ENCODE measurements around the gene ACMSD. TPM values are rescaled to one million over a fixed set of nuclear protein-coding genes. Genes with fewer than 3 reads are reported as not detected.
A peak's percentile ranks its signal among the peaks of the same experiment; 100 is the strongest.

ACMSD gene
- total and polyA plus RNA-seq, 2 of the 13 experiments (the other 11 are each of a cell fraction or from before 2014, with no cell fraction given): not detected

GRCh38 chr2:134818321-134818720 lies 20.1 kb upstream of the ACMSD start:
- CTCF ChIA-PET (ENCODE audit: low intra/inter-chr PET ratio, low total read pairs): no interaction called here
- no peaks in the 10 kb centered on the region for H3K79me2 ChIP-seq (ENCODE audit: insufficient read depth, low read length)
- no peaks in the 10 kb centered on the region for H3K9me3 ChIP-seq (ENCODE audit: low read length)
- POLR2A ChIA-PET: no interaction called here
- H3K4me1 ChIP-seq (ENCODE audit: insufficient read depth, low read length): peaks cover 4% of the 10 kb centered on the region
- no peak overlapping the region for H3K4me3 ChIP-seq (replicated peaks in 1 of 3; ENCODE audit: insufficient read depth in 1 of 3, low read depth in 2 of 3, low read length in 3 of 3)
- BruUV-seq (replicated peaks): no TSS peak
- H2AFZ ChIP-seq (ENCODE audit: low read length): no peak overlapping the region
- TF ChIP-seq FOSL2 (CRISPR knock-in tag; IDR thresholded peaks at IDR 0.05): peak; percentile 56
- TF ChIP-seq CBFB (CRISPR knock-in tag; IDR thresholded peaks at IDR 0.05): no peak
- 0 out of 5 replicates have a peak, but pooled peaks cover 0 to 7% of the 10 kb centered on the region in 2 experiments for H3K27me3 ChIP-seq (ENCODE audit: control insufficient read depth in 1 of 2, insufficient read depth in 2 of 2, low read length in 2 of 2)
- ATAC-seq: no peak
- no peaks in the 10 kb centered on the region for H3K36me3 ChIP-seq (replicated peaks in 1 of 2; ENCODE audit: control insufficient read depth in 1 of 2, insufficient read depth in 2 of 2, low read length in 2 of 2)
- no peak overlapping the region for H3K4me2 ChIP-seq (ENCODE audit: low read depth, low read length)
- in situ Hi-C loops (cut with HindIII; ENCODE audit: extremely low pct_ligation_motif_present, low pct_unique_long_range_greater_than_20kb) (no loop called here), intact Hi-C loops (cut with micrococcal nuclease; ENCODE audit: unreplicated experiment) (no loop called here)
- WGBS (ENCODE audit: low lambda C conversion rate): 29% methylated on average over 5 of the region's 5 CpGs
- no peak overlapping the region for H3K9ac ChIP-seq (ENCODE audit: insufficient read depth, low read depth, low read length)
- DNase-seq (ENCODE audit: low spot score): no peak
- no peak overlapping the region for H3K27ac ChIP-seq (ENCODE audit: extremely low read length, insufficient read depth, low read length)
- no peak for FAIRE-seq
- H4K20me1 ChIP-seq (ENCODE audit: insufficient read depth, low read length): no peaks in the 10 kb centered on the region

GRCh38 chr2:134819334-134819733 lies 19.1 kb upstream of the ACMSD start:
- in situ Hi-C loops (cut with HindIII; ENCODE audit: extremely low pct_ligation_motif_present, low pct_unique_long_range_greater_than_20kb) (no loop called here), intact Hi-C loops (cut with micrococcal nuclease; ENCODE audit: unreplicated experiment) (no loop called here)
- ATAC-seq: no peak
- Histone ChIP-seq H2AFZ (ENCODE audit: low read length) (no peak overlapping the region), H3K27me3 (ENCODE audit: control insufficient read depth in 1 of 2, insufficient read depth in 2 of 2, low read length in 2 of 2) (0 out of 5 replicates have a peak, but pooled peaks cover 0 to 7% of the 10 kb centered on the region in 2 experiments), H3K27ac (ENCODE audit: extremely low read length, insufficient read depth, low read length) (no peak overlapping the region), H3K9me3 (ENCODE audit: low read length) (no peaks in the 10 kb centered on the region), H3K4me2 (ENCODE audit: low read depth, low read length) (no peak overlapping the region), H3K9ac (ENCODE audit: insufficient read depth, low read depth, low read length) (no peak overlapping the region), H4K20me1 (ENCODE audit: insufficient read depth, low read length) (no peaks in the 10 kb centered on the region), H3K4me3 (replicated peaks in 1 of 3; ENCODE audit: insufficient read depth in 1 of 3, low read depth in 2 of 3, low read length in 3 of 3) (no peak overlapping the region), H3K79me2 (ENCODE audit: insufficient read depth, low read length) (no peaks in the 10 kb centered on the region), H3K36me3 (replicated peaks in 1 of 2; ENCODE audit: control insufficient read depth in 1 of 2, insufficient read depth in 2 of 2, low read length in 2 of 2) (no peaks in the 10 kb centered on the region), H3K4me1 (ENCODE audit: insufficient read depth, low read length) (peaks cover 12% of the 10 kb centered on the region)
- WGBS (ENCODE audit: low lambda C conversion rate): 40% methylated on average over 2 of the region's 2 CpGs
- FAIRE-seq: no peak
- DNase-seq (ENCODE audit: low spot score): no peak
- POLR2A ChIA-PET: no interaction called here
- CTCF ChIA-PET (ENCODE audit: low intra/inter-chr PET ratio, low total read pairs): no interaction called here
- no TSS peak for BruUV-seq (replicated peaks)
- TF ChIP-seq, protein P1, sequence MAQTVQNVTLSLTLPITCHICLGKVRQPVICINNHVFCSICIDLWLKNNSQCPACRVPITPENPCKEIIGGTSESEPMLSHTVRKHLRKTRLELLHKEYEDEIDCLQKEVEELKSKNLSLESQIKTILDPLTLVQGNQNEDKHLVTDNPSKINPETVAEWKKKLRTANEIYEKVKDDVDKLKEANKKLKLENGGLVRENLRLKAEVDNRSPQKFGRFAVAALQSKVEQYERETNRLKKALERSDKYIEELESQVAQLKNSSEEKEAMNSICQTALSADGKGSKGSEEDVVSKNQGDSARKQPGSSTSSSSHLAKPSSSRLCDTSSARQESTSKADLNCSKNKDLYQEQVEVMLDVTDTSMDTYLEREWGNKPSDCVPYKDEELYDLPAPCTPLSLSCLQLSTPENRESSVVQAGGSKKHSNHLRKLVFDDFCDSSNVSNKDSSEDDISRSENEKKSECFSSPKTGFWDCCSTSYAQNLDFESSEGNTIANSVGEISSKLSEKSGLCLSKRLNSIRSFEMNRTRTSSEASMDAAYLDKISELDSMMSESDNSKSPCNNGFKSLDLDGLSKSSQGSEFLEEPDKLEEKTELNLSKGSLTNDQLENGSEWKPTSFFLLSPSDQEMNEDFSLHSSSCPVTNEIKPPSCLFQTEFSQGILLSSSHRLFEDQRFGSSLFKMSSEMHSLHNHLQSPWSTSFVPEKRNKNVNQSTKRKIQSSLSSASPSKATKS (CRISPR knock-in tag; IDR thresholded peaks at IDR 0.05): no peak
- TF ChIP-seq ELF1 (CRISPR knock-in tag; IDR thresholded peaks at IDR 0.05) (no peak), LRRFIP1 (CRISPR knock-in tag; conservative IDR thresholded peaks at IDR 0.05) (no peak), BRCA1 (CRISPR knock-in tag; IDR thresholded peaks at IDR 0.05) (no peak), ZNF510 (CRISPR knock-in tag; IDR thresholded peaks at IDR 0.05; ENCODE audit: low read depth) (no peak), ZBTB21 (CRISPR knock-in tag; IDR thresholded peaks at IDR 0.05) (no peak)
- TF ChIP-seq, protein P2, sequence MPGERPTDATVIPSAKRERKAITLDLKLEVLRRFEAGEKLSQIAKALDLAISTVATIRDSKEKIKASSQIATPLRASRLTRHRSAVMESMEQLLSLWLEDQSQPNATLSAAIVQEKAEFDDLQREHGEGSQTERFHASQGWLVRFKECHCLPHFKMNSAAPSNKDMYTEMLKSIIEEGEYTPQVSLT (CRISPR knock-in tag; IDR thresholded peaks at IDR 0.05; ENCODE audit: borderline replicate concordance, low read depth): no peak
- TF ChIP-seq, protein P3, sequence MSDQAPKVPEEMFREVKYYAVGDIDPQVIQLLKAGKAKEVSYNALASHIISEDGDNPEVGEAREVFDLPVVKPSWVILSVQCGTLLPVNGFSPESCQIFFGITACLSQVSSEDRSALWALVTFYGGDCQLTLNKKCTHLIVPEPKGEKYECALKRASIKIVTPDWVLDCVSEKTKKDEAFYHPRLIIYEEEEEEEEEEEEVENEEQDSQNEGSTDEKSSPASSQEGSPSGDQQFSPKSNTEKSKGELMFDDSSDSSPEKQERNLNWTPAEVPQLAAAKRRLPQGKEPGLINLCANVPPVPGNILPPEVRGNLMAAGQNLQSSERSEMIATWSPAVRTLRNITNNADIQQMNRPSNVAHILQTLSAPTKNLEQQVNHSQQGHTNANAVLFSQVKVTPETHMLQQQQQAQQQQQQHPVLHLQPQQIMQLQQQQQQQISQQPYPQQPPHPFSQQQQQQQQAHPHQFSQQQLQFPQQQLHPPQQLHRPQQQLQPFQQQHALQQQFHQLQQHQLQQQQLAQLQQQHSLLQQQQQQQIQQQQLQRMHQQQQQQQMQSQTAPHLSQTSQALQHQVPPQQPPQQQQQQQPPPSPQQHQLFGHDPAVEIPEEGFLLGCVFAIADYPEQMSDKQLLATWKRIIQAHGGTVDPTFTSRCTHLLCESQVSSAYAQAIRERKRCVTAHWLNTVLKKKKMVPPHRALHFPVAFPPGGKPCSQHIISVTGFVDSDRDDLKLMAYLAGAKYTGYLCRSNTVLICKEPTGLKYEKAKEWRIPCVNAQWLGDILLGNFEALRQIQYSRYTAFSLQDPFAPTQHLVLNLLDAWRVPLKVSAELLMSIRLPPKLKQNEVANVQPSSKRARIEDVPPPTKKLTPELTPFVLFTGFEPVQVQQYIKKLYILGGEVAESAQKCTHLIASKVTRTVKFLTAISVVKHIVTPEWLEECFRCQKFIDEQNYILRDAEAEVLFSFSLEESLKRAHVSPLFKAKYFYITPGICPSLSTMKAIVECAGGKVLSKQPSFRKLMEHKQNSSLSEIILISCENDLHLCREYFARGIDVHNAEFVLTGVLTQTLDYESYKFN (CRISPR knock-in tag; conservative IDR thresholded peaks at IDR 0.05): no peak
